Measurements from ENCODE around the gene CIROP. TPM values are rescaled to one million over a fixed set of nuclear protein-coding genes. Genes with fewer than 3 reads are reported as not detected.

Gene CIROP
- total and polyA plus RNA-seq, 2 donors (not counting 1 experiment from before 2014, with no cell fraction given) = 0.09 to 0.17 TPM

GRCh38 chr14:23062002-23062401 lies 42.8 kb downstream of the CIROP start:
- H3K4me1 ChIP-seq (ENCODE audit: control insufficient read depth, extremely low read depth, insufficient read depth, low read length) = peaks cover 15% of the 10 kb centered on the region
- H3K4me2 ChIP-seq (ENCODE audit: extremely low read depth, insufficient read depth, low read length) = peak overlapping the region; percentile 28
- no peaks in the 10 kb centered on the region for H3K27me3 ChIP-seq (ENCODE audit: control insufficient read depth, insufficient read depth, low read length)
- no peak overlapping the region for H2AFZ ChIP-seq (ENCODE audit: low read length)
- H3K4me3 ChIP-seq (replicated peaks in 1 of 4; ENCODE audit: control extremely low read depth in 1 of 4, insufficient read depth in 1 of 4, low read depth in 3 of 4, low read length in 4 of 4) = no peak overlapping the region
- peak; percentile 94 to 95 for DNase-seq (ENCODE audit: low read depth in 2 of 2)
- peaks cover 37% of the 10 kb centered on the region for H3K36me3 ChIP-seq (ENCODE audit: control insufficient read depth, insufficient read depth, low read length)
- TF ChIP-seq EZH2 (IDR thresholded peaks at IDR 0.05; ENCODE audit: low read length, missing control alignments) (no peak), CTCF (conservative IDR thresholded peaks at IDR 0.05 in 1 of 2, IDR thresholded peaks at IDR 0.05 in 1 of 2; ENCODE audit: low read depth in 1 of 2, low read length in 2 of 2) (no peak)
- peak overlapping the region; percentile 41 for H3K27ac ChIP-seq (ENCODE audit: insufficient read depth, low read length)
- H4K20me1 ChIP-seq (ENCODE audit: control insufficient read depth, extremely low read depth, insufficient read depth, low read length) = no peaks in the 10 kb centered on the region
- peaks cover 25% of the 10 kb centered on the region for H3K79me2 ChIP-seq (ENCODE audit: control insufficient read depth, insufficient read depth, low read length)
- no peak overlapping the region for H3K9ac ChIP-seq (ENCODE audit: insufficient read depth, low read length)
- no peaks in the 10 kb centered on the region for H3K9me3 ChIP-seq (ENCODE audit: control insufficient read depth, insufficient read depth, low read depth, low read length)

GRCh38 chr14:23060536-23061260 lies 44.1 kb downstream of the CIROP start:
- no peak for TF ChIP-seq EZH2 (IDR thresholded peaks at IDR 0.05; ENCODE audit: low read length, missing control alignments)
- no peak for TF ChIP-seq CTCF (conservative IDR thresholded peaks at IDR 0.05 in 1 of 2, IDR thresholded peaks at IDR 0.05 in 1 of 2; ENCODE audit: low read depth in 1 of 2, low read length in 2 of 2)
- peaks cover 25% of the 10 kb centered on the region for H3K4me1 ChIP-seq (ENCODE audit: control insufficient read depth, extremely low read depth, insufficient read depth, low read length)
- H4K20me1 ChIP-seq (ENCODE audit: control insufficient read depth, extremely low read depth, insufficient read depth, low read length) = no peaks in the 10 kb centered on the region
- H3K4me3 ChIP-seq (replicated peaks in 1 of 4; ENCODE audit: control extremely low read depth in 1 of 4, insufficient read depth in 1 of 4, low read depth in 3 of 4, low read length in 4 of 4) = no peak overlapping the region
- H3K79me2 ChIP-seq (ENCODE audit: control insufficient read depth, insufficient read depth, low read length) = peaks cover 14% of the 10 kb centered on the region
- no peak for DNase-seq (ENCODE audit: low read depth in 2 of 2)
- H3K9me3 ChIP-seq (ENCODE audit: control insufficient read depth, insufficient read depth, low read depth, low read length) = no peaks in the 10 kb centered on the region
- H3K9ac ChIP-seq (ENCODE audit: insufficient read depth, low read length) = no peak overlapping the region
- peaks cover 31% of the 10 kb centered on the region for H3K36me3 ChIP-seq (ENCODE audit: control insufficient read depth, insufficient read depth, low read length)
- peak overlapping the region; percentile 26 for H3K27ac ChIP-seq (ENCODE audit: insufficient read depth, low read length)
- no peaks in the 10 kb centered on the region for H3K27me3 ChIP-seq (ENCODE audit: control insufficient read depth, insufficient read depth, low read length)
- H3K4me2 ChIP-seq (ENCODE audit: extremely low read depth, insufficient read depth, low read length) = no peak overlapping the region
- H2AFZ ChIP-seq (ENCODE audit: low read length) = no peak overlapping the region

- no peak for DNase-seq (ENCODE audit: low read depth in 2 of 2)
- Histone ChIP-seq H3K4me1 (ENCODE audit: control insufficient read depth, extremely low read depth, insufficient read depth, low read length) (peaks cover 25% of the 10 kb centered on the region), H2AFZ (ENCODE audit: low read length) (no peak overlapping the region), H3K9me3 (ENCODE audit: control insufficient read depth, insufficient read depth, low read depth, low read length) (no peaks in the 10 kb centered on the region), H3K27me3 (ENCODE audit: control insufficient read depth, insufficient read depth, low read length) (no peaks in the 10 kb centered on the region), H3K36me3 (ENCODE audit: control insufficient read depth, insufficient read depth, low read length) (peaks cover 27% of the 10 kb centered on the region), H3K27ac (ENCODE audit: insufficient read depth, low read length) (no peak overlapping the region), H3K9ac (ENCODE audit: insufficient read depth, low read length) (no peak overlapping the region), H3K4me2 (ENCODE audit: extremely low read depth, insufficient read depth, low read length) (no peak overlapping the region), H3K79me2 (ENCODE audit: control insufficient read depth, insufficient read depth, low read length) (peaks cover 6% of the 10 kb centered on the region), H3K4me3 (replicated peaks in 1 of 4; ENCODE audit: control extremely low read depth in 1 of 4, insufficient read depth in 1 of 4, low read depth in 3 of 4, low read length in 4 of 4) (no peak overlapping the region), H4K20me1 (ENCODE audit: control insufficient read depth, extremely low read depth, insufficient read depth, low read length) (no peaks in the 10 kb centered on the region)
- TF ChIP-seq CTCF (conservative IDR thresholded peaks at IDR 0.05 in 1 of 2, IDR thresholded peaks at IDR 0.05 in 1 of 2; ENCODE audit: low read depth in 1 of 2, low read length in 2 of 2) (no peak), EZH2 (IDR thresholded peaks at IDR 0.05; ENCODE audit: low read length, missing control alignments) (no peak)
Observed at GRCh38 chr14:23058654-23059504, 45.9 kb downstream of the CIROP start.

Measured in fibroblast of lung (primary cell).